ENCODE results near the gene CD38. TPM values are rescaled to one million over a fixed set of nuclear protein-coding genes. Genes with fewer than 3 reads are reported as not detected.

CD38 gene
- total RNA-seq, 1 experiment from 2014 or later, result not detected

DNA sequence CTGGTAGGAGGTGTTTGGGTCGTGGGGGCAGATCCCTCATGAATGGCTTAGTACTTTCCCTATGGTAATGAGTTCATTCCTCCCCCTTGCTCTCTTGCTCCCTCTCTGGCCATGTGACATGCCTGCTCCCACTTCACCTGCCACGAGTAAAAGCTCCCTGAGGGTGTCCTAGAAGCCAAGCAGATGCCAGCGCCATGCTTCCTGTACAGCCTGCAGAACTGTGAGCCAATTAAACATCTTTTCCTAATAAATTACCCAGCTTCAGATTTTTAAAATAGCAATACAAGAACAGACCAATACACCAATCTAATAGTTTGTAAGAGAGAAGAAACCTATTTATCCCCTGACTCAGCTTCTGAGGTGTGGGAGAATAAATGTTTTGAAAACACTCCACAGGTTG is 99.9 kb downstream of the CD38 start:
- TF ChIP-seq, protein P1, sequence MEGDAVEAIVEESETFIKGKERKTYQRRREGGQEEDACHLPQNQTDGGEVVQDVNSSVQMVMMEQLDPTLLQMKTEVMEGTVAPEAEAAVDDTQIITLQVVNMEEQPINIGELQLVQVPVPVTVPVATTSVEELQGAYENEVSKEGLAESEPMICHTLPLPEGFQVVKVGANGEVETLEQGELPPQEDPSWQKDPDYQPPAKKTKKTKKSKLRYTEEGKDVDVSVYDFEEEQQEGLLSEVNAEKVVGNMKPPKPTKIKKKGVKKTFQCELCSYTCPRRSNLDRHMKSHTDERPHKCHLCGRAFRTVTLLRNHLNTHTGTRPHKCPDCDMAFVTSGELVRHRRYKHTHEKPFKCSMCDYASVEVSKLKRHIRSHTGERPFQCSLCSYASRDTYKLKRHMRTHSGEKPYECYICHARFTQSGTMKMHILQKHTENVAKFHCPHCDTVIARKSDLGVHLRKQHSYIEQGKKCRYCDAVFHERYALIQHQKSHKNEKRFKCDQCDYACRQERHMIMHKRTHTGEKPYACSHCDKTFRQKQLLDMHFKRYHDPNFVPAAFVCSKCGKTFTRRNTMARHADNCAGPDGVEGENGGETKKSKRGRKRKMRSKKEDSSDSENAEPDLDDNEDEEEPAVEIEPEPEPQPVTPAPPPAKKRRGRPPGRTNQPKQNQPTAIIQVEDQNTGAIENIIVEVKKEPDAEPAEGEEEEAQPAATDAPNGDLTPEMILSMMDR (IDR thresholded peaks at IDR 0.05; ENCODE audit: unreplicated experiment), result no peak
- ChIA-PET CTCF (interaction anchor here (0.6 to 7.5 kb wide), 5 partner anchors 16 to 116 kb away, joined by 3 to 134 read pairs (median 5); no protein-coding TSS in a partner anchor), POLR2A (no interaction called here)
- intact Hi-C loops (cut with micrococcal nuclease), result no loop called here
- no TSS peak for BruUV-seq (replicated peaks)
- no peak overlapping the region for H3K4me3 Mint-ChIP-seq (ENCODE audit: unreplicated experiment)
- peaks cover 5% of the 10 kb centered on the region for H3K4me1 Mint-ChIP-seq (ENCODE audit: insufficient read depth, unreplicated experiment)
- H3K27me3 Mint-ChIP-seq (ENCODE audit: insufficient read depth, unreplicated experiment), result no peaks in the 10 kb centered on the region
- H3K36me3 Mint-ChIP-seq (ENCODE audit: insufficient read depth, unreplicated experiment), result no peaks in the 10 kb centered on the region
- DNase-seq (ENCODE audit: unreplicated experiment), result no peak
- H3K9me3 Mint-ChIP-seq (ENCODE audit: unreplicated experiment), result peaks cover 7% of the 10 kb centered on the region
- no peak overlapping the region for H3K27ac Mint-ChIP-seq (ENCODE audit: low read depth, unreplicated experiment)

DNA sequence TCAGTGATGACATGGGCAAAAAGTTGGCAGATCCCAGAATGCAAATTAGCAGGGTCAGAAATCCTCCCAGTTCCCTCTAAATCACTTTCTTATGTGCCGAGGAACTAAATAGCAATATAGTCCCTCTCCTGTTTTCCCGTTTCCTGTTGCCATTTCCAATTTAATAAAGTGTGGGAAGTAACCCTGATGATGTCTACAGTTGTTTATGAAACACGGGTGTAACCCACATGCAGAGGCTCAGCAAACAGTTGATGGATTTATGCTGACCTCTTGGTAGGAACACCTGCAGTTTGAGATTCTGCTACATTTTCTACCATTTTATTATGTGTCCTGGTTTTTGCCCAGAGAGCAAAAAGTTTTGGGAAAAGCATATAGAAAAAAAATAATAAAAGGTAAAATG is 103.7 kb downstream of the CD38 start:
- Mint-ChIP-seq H3K4me1 (ENCODE audit: insufficient read depth, unreplicated experiment) (peaks cover 5% of the 10 kb centered on the region), H3K36me3 (ENCODE audit: insufficient read depth, unreplicated experiment) (no peaks in the 10 kb centered on the region), H3K27ac (ENCODE audit: low read depth, unreplicated experiment) (no peak overlapping the region), H3K4me3 (ENCODE audit: unreplicated experiment) (no peak overlapping the region), H3K27me3 (ENCODE audit: insufficient read depth, unreplicated experiment) (no peaks in the 10 kb centered on the region), H3K9me3 (ENCODE audit: unreplicated experiment) (peaks cover 7% of the 10 kb centered on the region)
- BruUV-seq (replicated peaks), result no TSS peak
- ChIA-PET POLR2A (interaction anchor here (0.6 to 2.5 kb wide), 3 partner anchors 74 to 123 kb away, joined by 3 to 27 read pairs (median 7); no protein-coding TSS in a partner anchor), CTCF (interaction anchor here (0.6 to 7.5 kb wide), 38 partner anchors 9 to 411 kb away, joined by 3 to 357 read pairs (median 8); partner anchors contain the start of genes FGFBP1 and FGFBP2)
- TF ChIP-seq, protein P1 (IDR thresholded peaks at IDR 0.05; ENCODE audit: unreplicated experiment), result no peak
- DNase-seq (ENCODE audit: unreplicated experiment), result no peak
- intact Hi-C loops (cut with micrococcal nuclease), result loop anchor here (1.0 to 10.0 kb wide), 7 partner anchors 39 to 403 kb away; partner anchors contain the start of gene FGFBP1

DNA sequence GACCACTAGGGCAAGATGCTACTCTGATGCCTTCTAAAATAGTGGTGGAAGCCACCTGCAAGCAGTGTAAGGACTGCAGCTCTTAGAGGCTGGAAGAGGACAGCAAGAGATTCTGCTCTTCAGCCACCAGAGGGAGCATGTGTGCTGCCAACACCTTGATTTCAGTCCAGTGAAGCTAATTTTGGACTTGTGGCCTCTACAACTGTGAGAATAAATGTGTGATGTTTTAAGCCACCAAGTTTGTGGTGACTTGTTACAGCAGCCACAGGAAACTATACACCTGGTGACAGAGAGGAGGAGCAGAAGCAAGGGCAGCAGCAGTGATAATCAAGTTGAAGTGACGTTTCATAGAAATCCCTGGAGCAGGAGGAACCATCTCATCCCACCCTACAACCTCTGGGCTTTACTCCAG is 104.6 kb downstream of the CD38 start:
- ChIA-PET CTCF (interaction anchor here (0.6 to 7.5 kb wide), 62 partner anchors 8 to 412 kb away, joined by 3 to 357 read pairs (median 4); partner anchors contain the start of genes FGFBP1 and FGFBP2), POLR2A (interaction anchor here (0.6 to 2.5 kb wide), 6 partner anchors 12 to 122 kb away, joined by 3 to 27 read pairs (median 3); partner anchors contain the start of gene FGFBP1)
- BruUV-seq (replicated peaks), result no TSS peak

DNA sequence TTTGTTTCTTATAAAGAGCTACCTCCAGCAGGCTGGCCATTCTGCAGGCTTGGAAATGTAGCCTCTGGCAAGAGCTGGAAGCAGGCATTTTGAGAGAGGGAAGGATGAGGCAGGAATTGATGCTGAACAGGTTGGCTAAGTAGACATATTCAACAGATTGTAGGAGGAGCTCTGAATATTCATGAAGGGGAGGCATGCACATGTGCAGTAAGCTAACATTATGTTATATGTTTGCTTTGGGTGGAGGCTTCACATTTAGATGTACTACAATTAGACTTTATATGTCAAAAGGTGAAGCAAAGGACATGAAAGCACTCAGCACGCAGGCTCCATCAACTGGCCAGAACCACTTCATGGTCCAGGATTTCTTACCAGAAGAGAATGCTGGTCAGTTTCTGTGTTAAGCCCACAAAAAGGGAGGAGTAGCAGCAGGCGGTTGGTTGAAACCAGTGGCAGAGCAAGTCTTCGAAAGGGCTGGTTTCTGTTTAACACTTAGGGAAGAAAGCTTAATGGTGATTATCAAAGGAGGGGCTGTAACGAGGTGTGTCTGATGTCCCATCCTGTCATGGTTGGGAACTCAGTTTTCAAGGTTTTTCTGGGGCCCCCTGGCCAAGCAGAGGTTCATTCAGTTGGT is 105.6 kb downstream of the CD38 start:
- H3K4me3 Mint-ChIP-seq (ENCODE audit: unreplicated experiment), result no peak overlapping the region
- TF ChIP-seq, protein P1 (IDR thresholded peaks at IDR 0.05; ENCODE audit: unreplicated experiment), result no peak
- H3K27me3 Mint-ChIP-seq (ENCODE audit: insufficient read depth, unreplicated experiment), result no peaks in the 10 kb centered on the region
- POLR2A ChIA-PET, result interaction anchor here (1.1 to 2.5 kb wide), 2 partner anchors 11 to 72 kb away, joined by 3 to 27 read pairs; no protein-coding TSS in a partner anchor
- H3K36me3 Mint-ChIP-seq (ENCODE audit: insufficient read depth, unreplicated experiment), result no peaks in the 10 kb centered on the region
- H3K4me1 Mint-ChIP-seq (ENCODE audit: insufficient read depth, unreplicated experiment), result peaks cover 5% of the 10 kb centered on the region
- no peak for DNase-seq (ENCODE audit: unreplicated experiment)
- intact Hi-C loops (cut with micrococcal nuclease), result loop anchor here (2.0 to 10.0 kb wide), 3 partner anchors 54 to 405 kb away; partner anchors contain the start of gene FGFBP1
- BruUV-seq (replicated peaks), result no TSS peak
- no peak overlapping the region for H3K27ac Mint-ChIP-seq (ENCODE audit: low read depth, unreplicated experiment)
- CTCF ChIA-PET, result interaction anchor here (0.5 to 7.5 kb wide), 40 partner anchors 9 to 1932 kb away, joined by 3 to 357 read pairs (median 8); partner anchors contain the start of genes FGFBP1 and FGFBP2
- no peaks in the 10 kb centered on the region for H3K9me3 Mint-ChIP-seq (ENCODE audit: unreplicated experiment)

More for the DNA sequence above, 104.6 kb downstream of the CD38 start:
- DNase-seq (ENCODE audit: unreplicated experiment), result peak; percentile 90
- Mint-ChIP-seq H3K9me3 (ENCODE audit: unreplicated experiment) (peaks cover 7% of the 10 kb centered on the region), H3K4me1 (ENCODE audit: insufficient read depth, unreplicated experiment) (peaks cover 5% of the 10 kb centered on the region), H3K36me3 (ENCODE audit: insufficient read depth, unreplicated experiment) (no peaks in the 10 kb centered on the region), H3K27ac (ENCODE audit: low read depth, unreplicated experiment) (peak overlapping the region; percentile 35), H3K27me3 (ENCODE audit: insufficient read depth, unreplicated experiment) (no peaks in the 10 kb centered on the region), H3K4me3 (ENCODE audit: unreplicated experiment) (no peak overlapping the region)
- intact Hi-C loops (cut with micrococcal nuclease), result loop anchor here (1.0 to 10.0 kb wide), 7 partner anchors 39 to 404 kb away; partner anchors contain the start of gene FGFBP1
- TF ChIP-seq, protein P1 (IDR thresholded peaks at IDR 0.05; ENCODE audit: unreplicated experiment), result peak; percentile 88

Data from MCF 10A (cell line).